Smooth muscle cell (in vitro differentiated cells): Measurements from ENCODE around the gene LMNTD2. TPM values are rescaled to one million over a fixed set of nuclear protein-coding genes. Genes with fewer than 3 reads are reported as not detected.

Experiments
- DNase-seq: peaks from one replicate; lab custom pipeline; 2025; ENCODE audit not compliant: unreplicated experiment; lab: John Stamatoyannopoulos, UW
- H2AFZ ChIP-seq: fragments of 200-600 bp; sonication (generic); 2 replicates; pipeline ENCODE4 v1.6.0; 2016; ENCODE audit warnings: antibody characterized with exemption, low read depth, mild to moderate bottlenecking
- H3F3A ChIP-seq: fragments of 200-600 bp; sonication (generic); 2 replicates; pipeline ENCODE4 v1.6.0; 2017; ENCODE audit warnings: antibody characterized with exemption, low read depth
- H3K27ac ChIP-seq: fragments of 200-600 bp; sonication (generic); 2 replicates; pipeline ENCODE4 v1.5.1; 2016; ENCODE audit warnings: low read depth, mild to moderate bottlenecking
- H3K27me3 ChIP-seq: fragments of 200-600 bp; sonication (generic); 2 replicates; pipeline ENCODE4 v1.6.1; 2016; ENCODE audit warnings: low read depth, mild to moderate bottlenecking
- H3K36me3 ChIP-seq: fragments of 200-600 bp; sonication (generic); 2 replicates; pipeline ENCODE4 v1.5.1; 2016; ENCODE audit warnings: low read depth
- H3K4me1 ChIP-seq: fragments of 200-600 bp; sonication (generic); 2 replicates; pipeline ENCODE4 v1.5.1; 2016; ENCODE audit warnings: low read depth
- H3K4me2 ChIP-seq: fragments of 200-600 bp; sonication (generic); 2 replicates; pipeline ENCODE4 v1.6.0; 2016; ENCODE audit warnings: mild to moderate bottlenecking
- H3K4me3 ChIP-seq: fragments of 200-600 bp; sonication (generic); 2 replicates; pipeline ENCODE4 v1.5.1; 2016; ENCODE audit warnings: mild to moderate bottlenecking
- H3K79me2 ChIP-seq: fragments of 200-600 bp; sonication (generic); 2 replicates; pipeline ENCODE4 v1.6.0; 2016; ENCODE audit warnings: low read depth, mild to moderate bottlenecking
- H3K9ac ChIP-seq: fragments of 200-600 bp; sonication (generic); 2 replicates; pipeline ENCODE4 v1.6.0; 2016; ENCODE audit warnings: low read depth
- H3K9me3 ChIP-seq: fragments of 200-600 bp; sonication (generic); replicated peaks from 2 replicates; pipeline ENCODE4 v1.5.1; 2016; ENCODE audit warnings: low read depth
- H4K20me1 ChIP-seq: fragments of 200-600 bp; sonication (generic); 2 replicates; pipeline ENCODE4 v1.6.0; 2016; ENCODE audit warnings: low read depth
- WGBS: methylation state at CpG from one replicate; pipeline ENCODE4 v1.1.7; 2016; ENCODE audit warnings: low lambda C conversion rate; 5-methylcytosine and 5-hydroxymethylcytosine counted together
- microRNA counts: library from miRNA; unstranded; fragments of <30 nt; microRNA quantifications from one replicate; lab custom pipeline; 2016
- microRNA-seq: library from miRNA; unstranded; fragments of <30 nt; microRNA quantifications from one replicate; pipeline ENCODE4, GENCODE V29; 2016; ENCODE audit warnings: borderline number of aligned reads
- polyA plus RNA-seq: library from polyadenylated mRNA; unstranded; fragments of >200 nt; fragmentation: Nextera tagmentation; extraction: Ambion mirVana; gene quantifications from 2 replicates; pipeline ENCODE4 v1.2.1, GENCODE V29; 2016
- small RNA-seq: library from RNA; depleted of rRNA; stranded (forward); fragments of <200 nt; gene quantifications from one replicate; pipeline ENCODE3, GENCODE V24; 2014
- total RNA-seq: library from RNA; depleted of rRNA; stranded (reverse); fragments of >200 nt; gene quantifications from 2 replicates; pipeline ENCODE4 v1.2.3, GENCODE V29; 2014
- TF ChIP-seq, protein P1 (sequence below): fragments of 200-600 bp; sonication (generic); IDR thresholded peaks from 2 replicates; pipeline ENCODE4 v1.5.1; 2017; ENCODE audit warnings: borderline replicate concordance, mild to moderate bottlenecking, antibody characterized with exemption; ENCODE audit not compliant: insufficient read depth, poor library complexity, severe bottlenecking

The LMNTD2 gene
- total and polyA plus RNA-seq, 2 experiments from 2014 or later, result 3.6 TPM; not detected in 1

DNA sequence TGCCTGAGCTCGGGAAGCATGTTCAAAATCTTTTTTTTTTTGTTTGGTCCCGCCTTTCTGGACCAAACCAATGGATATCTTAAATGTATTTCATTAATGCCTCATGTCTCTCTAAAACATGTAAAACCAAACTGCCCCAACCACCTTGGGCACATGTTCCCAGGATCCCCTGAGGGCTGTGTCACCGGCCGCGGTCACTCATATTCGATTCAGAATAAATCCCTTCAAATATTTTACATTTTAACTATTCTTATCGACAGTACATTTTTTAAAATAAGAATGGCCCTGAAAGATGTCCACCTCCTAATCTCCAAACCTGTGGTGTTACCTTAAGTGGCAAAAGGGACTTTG lies 55.6 kb downstream of the LMNTD2 start:
- no peaks in the 10 kb centered on the region for H3F3A ChIP-seq
- no peak overlapping the region for H2AFZ ChIP-seq
- peak overlapping the region; percentile 99 for H3K9ac ChIP-seq
- H3K4me3 ChIP-seq, result peak overlapping the region; percentile 2
- H3K4me1 ChIP-seq, result peaks cover 9% of the 10 kb centered on the region
- TF ChIP-seq, protein P1, sequence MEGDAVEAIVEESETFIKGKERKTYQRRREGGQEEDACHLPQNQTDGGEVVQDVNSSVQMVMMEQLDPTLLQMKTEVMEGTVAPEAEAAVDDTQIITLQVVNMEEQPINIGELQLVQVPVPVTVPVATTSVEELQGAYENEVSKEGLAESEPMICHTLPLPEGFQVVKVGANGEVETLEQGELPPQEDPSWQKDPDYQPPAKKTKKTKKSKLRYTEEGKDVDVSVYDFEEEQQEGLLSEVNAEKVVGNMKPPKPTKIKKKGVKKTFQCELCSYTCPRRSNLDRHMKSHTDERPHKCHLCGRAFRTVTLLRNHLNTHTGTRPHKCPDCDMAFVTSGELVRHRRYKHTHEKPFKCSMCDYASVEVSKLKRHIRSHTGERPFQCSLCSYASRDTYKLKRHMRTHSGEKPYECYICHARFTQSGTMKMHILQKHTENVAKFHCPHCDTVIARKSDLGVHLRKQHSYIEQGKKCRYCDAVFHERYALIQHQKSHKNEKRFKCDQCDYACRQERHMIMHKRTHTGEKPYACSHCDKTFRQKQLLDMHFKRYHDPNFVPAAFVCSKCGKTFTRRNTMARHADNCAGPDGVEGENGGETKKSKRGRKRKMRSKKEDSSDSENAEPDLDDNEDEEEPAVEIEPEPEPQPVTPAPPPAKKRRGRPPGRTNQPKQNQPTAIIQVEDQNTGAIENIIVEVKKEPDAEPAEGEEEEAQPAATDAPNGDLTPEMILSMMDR, result no peak
- peaks cover 48% of the 10 kb centered on the region for H3K79me2 ChIP-seq
- no peaks in the 10 kb centered on the region for H3K36me3 ChIP-seq
- H3K27me3 ChIP-seq, result no peaks in the 10 kb centered on the region
- H3K9me3 ChIP-seq, result no peaks in the 10 kb centered on the region
- 96% methylated on average over 7 of the region's 7 CpGs for whole genome bisulfite sequencing
- peaks cover 25% of the 10 kb centered on the region for H4K20me1 ChIP-seq
- peak overlapping the region; percentile 87 for H3K4me2 ChIP-seq
- peak overlapping the region; percentile 99 for H3K27ac ChIP-seq
- DNase-seq, result no peak

MicroRNAs within 50 kb of the gene (microRNA counts, 767-probe panel; counts per million panel counts)
- 183 counts per million for microRNA hsa-miR-210 (lab: Ali Mortazavi, UCI)

Small RNA genes lying within 50 kb of the gene (microRNA-seq; reads per million reads assigned to microRNA genes)
- 2,567 reads per million, percentile 85 among the genes with 10 or more reads in this experiment for gene MIR210

Small RNA genes lying within 50 kb of the gene (small RNA-seq; reads per million reads assigned to genes)
- gene MIR210, result 58.8 reads per million, percentile 97 among the genes with 10 or more reads in this experiment

Other genes with a start within 250 kb of the LMNTD2 start
- gene IFITM1, start 246.7 kb downstream of the LMNTD2 start, total RNA-seq, result 355 TPM in 2 replicates
- gene IFITM1, start 246.7 kb downstream of the LMNTD2 start, polyA plus RNA-seq, result 599 and 726 TPM in 2 replicates
- gene IFITM3, start 239.9 kb downstream of the LMNTD2 start, total RNA-seq, result 392 and 393 TPM in 2 replicates
- 3,295 and 4,132 TPM in 2 replicates for gene IFITM3, start 239.9 kb downstream of the LMNTD2 start, polyA plus RNA-seq
- gene B4GALNT4, start 191.2 kb downstream of the LMNTD2 start, total RNA-seq, result 21.9 and 48.8 TPM in 2 replicates
- gene B4GALNT4, start 191.2 kb downstream of the LMNTD2 start, polyA plus RNA-seq, result 44.9 and 45.8 TPM in 2 replicates
- gene PKP3, start 166.5 kb downstream of the LMNTD2 start, total RNA-seq, result 32.0 and 61.2 TPM in 2 replicates
- 24.6 and 69.9 TPM in 2 replicates for gene PKP3, start 166.5 kb downstream of the LMNTD2 start, polyA plus RNA-seq
- 15.3 and 18.3 TPM in 2 replicates for gene SIGIRR, start 145.7 kb downstream of the LMNTD2 start, total RNA-seq
- gene SIGIRR, start 145.7 kb downstream of the LMNTD2 start, polyA plus RNA-seq, result 26.3 and 29.4 TPM in 2 replicates
- 0.67 and 1.4 TPM in 2 replicates for gene ANO9, start 118.7 kb downstream of the LMNTD2 start, total RNA-seq
- gene ANO9, start 118.7 kb downstream of the LMNTD2 start, polyA plus RNA-seq, result 1.5 and 7.1 TPM in 2 replicates
- 15.2 and 20.7 TPM in 2 replicates for gene PTDSS2, start 110.5 kb downstream of the LMNTD2 start, total RNA-seq
- 25.2 and 33.5 TPM in 2 replicates for gene PTDSS2, start 110.5 kb downstream of the LMNTD2 start, polyA plus RNA-seq
- 91.3 and 106 TPM in 2 replicates for gene RNH1, start 53.5 kb downstream of the LMNTD2 start, total RNA-seq
- gene RNH1, start 53.5 kb downstream of the LMNTD2 start, polyA plus RNA-seq, result 242 and 243 TPM in 2 replicates
- gene HRAS, start 25.2 kb downstream of the LMNTD2 start, total RNA-seq, result 19.2 and 39.9 TPM in 2 replicates
- 59.1 and 82.5 TPM in 2 replicates for gene HRAS, start 25.2 kb downstream of the LMNTD2 start, polyA plus RNA-seq
- gene LRRC56, start 23.2 kb downstream of the LMNTD2 start, total RNA-seq, result 0.31 and 1.5 TPM in 2 replicates
- gene LRRC56, start 23.2 kb downstream of the LMNTD2 start, polyA plus RNA-seq, result 1.5 TPM in 2 replicates
- gene RASSF7, start 232 bp upstream of the LMNTD2 start, total RNA-seq, result 18.6 and 21.7 TPM in 2 replicates
- gene RASSF7, start 232 bp upstream of the LMNTD2 start, polyA plus RNA-seq, result 20.4 and 38.6 TPM in 2 replicates
- gene PHRF1, start 15.7 kb upstream of the LMNTD2 start, total RNA-seq, result 11.6 and 13.7 TPM in 2 replicates
- gene PHRF1, start 15.7 kb upstream of the LMNTD2 start, polyA plus RNA-seq, result 20.2 and 20.9 TPM in 2 replicates
- gene IRF7, start 55.2 kb upstream of the LMNTD2 start, total RNA-seq, result 7.1 and 11.1 TPM in 2 replicates
- 12.7 and 14.3 TPM in 2 replicates for gene IRF7, start 55.2 kb upstream of the LMNTD2 start, polyA plus RNA-seq
- gene CDHR5, start 64.2 kb upstream of the LMNTD2 start, total RNA-seq, result not detected in 2 replicates
- 0.37 TPM in 1 of 2 replicates, not detected in the other for gene CDHR5, start 64.2 kb upstream of the LMNTD2 start, polyA plus RNA-seq
- gene SCT, start 66.4 kb upstream of the LMNTD2 start, total RNA-seq, result not detected in 2 replicates
- gene SCT, start 66.4 kb upstream of the LMNTD2 start, polyA plus RNA-seq, result 1.4 and 2.2 TPM in 2 replicates
- not detected in 2 replicates for gene DRD4, start 76.5 kb upstream of the LMNTD2 start, total RNA-seq
- gene DRD4, start 76.5 kb upstream of the LMNTD2 start, polyA plus RNA-seq, result 2.7 and 3.1 TPM in 2 replicates
- 18.7 and 19.0 TPM in 2 replicates for gene DEAF1, start 134.5 kb upstream of the LMNTD2 start, total RNA-seq
- 39.2 and 61.5 TPM in 2 replicates for gene DEAF1, start 134.5 kb upstream of the LMNTD2 start, polyA plus RNA-seq
- gene TMEM80, start 135.1 kb upstream of the LMNTD2 start, total RNA-seq, result 5.5 and 9.0 TPM in 2 replicates
- gene TMEM80, start 135.1 kb upstream of the LMNTD2 start, polyA plus RNA-seq, result 14.3 and 24.3 TPM in 2 replicates
- 47.9 and 74.9 TPM in 2 replicates for gene EPS8L2, start 145.5 kb upstream of the LMNTD2 start, total RNA-seq
- 37.7 and 133 TPM in 2 replicates for gene EPS8L2, start 145.5 kb upstream of the LMNTD2 start, polyA plus RNA-seq
- 100 and 103 TPM in 2 replicates for gene TALDO1, start 186.7 kb upstream of the LMNTD2 start, total RNA-seq
- 155 and 158 TPM in 2 replicates for gene TALDO1, start 186.7 kb upstream of the LMNTD2 start, polyA plus RNA-seq
- 12.9 and 18.5 TPM in 2 replicates for gene GATD1, start 216.7 kb upstream of the LMNTD2 start, total RNA-seq
- 11.7 and 20.2 TPM in 2 replicates for gene GATD1, start 216.7 kb upstream of the LMNTD2 start, polyA plus RNA-seq
- gene CEND1, start 229.4 kb upstream of the LMNTD2 start, total RNA-seq, result not detected in 2 replicates
- 0.13 and 0.38 TPM in 2 replicates for gene CEND1, start 229.4 kb upstream of the LMNTD2 start, polyA plus RNA-seq
- gene SLC25A22, start 237.5 kb upstream of the LMNTD2 start, total RNA-seq, result 6.9 and 7.0 TPM in 2 replicates
- 19.5 and 25.2 TPM in 2 replicates for gene SLC25A22, start 237.5 kb upstream of the LMNTD2 start, polyA plus RNA-seq
- gene PIDD1, start 244.5 kb upstream of the LMNTD2 start, total RNA-seq, result 8.7 and 11.8 TPM in 2 replicates
- 22.3 and 44.9 TPM in 2 replicates for gene PIDD1, start 244.5 kb upstream of the LMNTD2 start, polyA plus RNA-seq
- 472 and 511 TPM in 2 replicates for gene RPLP2, start 249.2 kb upstream of the LMNTD2 start, total RNA-seq
- gene RPLP2, start 249.2 kb upstream of the LMNTD2 start, polyA plus RNA-seq, result 622 and 701 TPM in 2 replicates